ENCODE measurements around the gene RPL21.
"Not testable (repeated sequence)": the region's sequence is repeated elsewhere in the genome, so short reads cannot be mapped to it uniquely, and the experiment has no call there.

The RPL21 gene

GRCh38 chr13:27289011-27289665, 37.8 kb downstream of the RPL21 start:
- no peak for DNase-seq (ENCODE audit: low spot score)

DNA sequence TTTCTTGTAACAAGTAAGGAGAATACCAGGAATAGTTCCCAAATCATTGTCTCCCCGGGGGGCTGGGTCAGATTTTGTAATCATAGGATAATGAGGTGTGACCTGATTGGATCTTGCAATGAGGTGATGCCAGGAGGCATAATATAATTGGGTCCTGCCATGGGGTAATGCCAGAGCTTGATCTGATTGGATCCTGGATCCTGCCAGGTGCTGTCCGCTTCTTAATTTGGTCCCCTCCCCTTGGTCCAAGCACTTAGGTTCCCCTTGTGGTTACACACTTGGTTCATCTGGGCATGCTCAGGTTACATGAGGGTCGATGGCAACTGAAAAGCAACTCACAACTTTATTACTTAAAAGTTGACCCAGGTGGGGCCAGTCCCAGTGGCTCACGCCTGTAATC, 39.4 kb downstream of the RPL21 start:
- no peak for DNase-seq (ENCODE audit: low spot score)

DNA sequence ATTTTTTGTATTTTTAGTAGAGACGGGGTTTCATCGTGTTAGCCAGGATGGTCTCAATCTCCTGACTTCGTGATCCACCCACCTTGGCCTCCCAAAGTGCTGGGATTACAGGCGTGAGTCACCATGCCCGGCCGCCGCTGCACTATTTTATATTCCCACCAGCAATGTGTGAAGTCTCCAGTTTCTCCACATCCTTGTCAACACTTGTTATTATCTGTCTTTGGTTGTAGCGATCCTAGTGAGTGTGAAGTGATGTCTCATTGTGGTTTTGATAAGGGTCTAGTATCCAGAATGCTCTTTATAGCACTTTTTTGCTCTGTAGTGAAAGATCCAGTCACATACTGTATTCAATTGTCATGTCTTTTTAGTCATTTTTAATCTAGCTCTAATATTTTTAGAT, 40.6 kb downstream of the RPL21 start:
- not testable (repeated sequence) for DNase-seq (ENCODE audit: low spot score)

- no peak for DNase-seq (ENCODE audit: low spot score)
Measured at GRCh38 chr13:27293076-27293691, 41.8 kb downstream of the RPL21 start.

DNA sequence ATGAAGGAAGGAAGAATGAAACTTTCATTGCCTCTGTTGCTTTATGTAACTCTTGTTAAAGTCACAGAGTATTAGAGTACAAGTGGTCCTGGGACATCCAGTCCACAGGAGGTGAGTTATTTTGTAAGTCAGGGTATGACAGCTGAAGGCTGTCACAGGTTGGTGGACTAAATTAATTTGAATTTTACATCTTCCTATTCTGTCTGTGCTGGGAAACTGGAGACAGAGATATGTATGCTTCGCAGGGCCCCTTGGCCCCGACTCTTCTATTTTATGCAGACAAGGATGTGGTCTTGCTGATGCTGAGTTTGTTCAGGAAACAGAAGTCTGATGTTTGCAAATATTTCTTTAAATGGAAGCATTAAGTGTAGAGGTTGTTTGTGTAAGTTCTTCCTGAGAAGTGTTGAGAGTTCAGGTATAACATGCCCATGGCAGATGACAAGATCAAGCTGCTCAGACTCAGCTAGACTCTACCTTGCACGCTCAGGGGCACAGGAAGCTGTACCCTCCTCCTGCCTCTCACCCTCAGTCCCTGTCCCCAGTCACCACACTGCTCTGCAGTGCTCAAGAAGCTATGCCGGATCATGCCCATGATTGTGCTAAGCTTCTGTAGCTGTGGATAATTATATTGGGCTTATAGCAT, 42.6 kb downstream of the RPL21 start:
- DNase-seq (ENCODE audit: low spot score), result no peak

DNA sequence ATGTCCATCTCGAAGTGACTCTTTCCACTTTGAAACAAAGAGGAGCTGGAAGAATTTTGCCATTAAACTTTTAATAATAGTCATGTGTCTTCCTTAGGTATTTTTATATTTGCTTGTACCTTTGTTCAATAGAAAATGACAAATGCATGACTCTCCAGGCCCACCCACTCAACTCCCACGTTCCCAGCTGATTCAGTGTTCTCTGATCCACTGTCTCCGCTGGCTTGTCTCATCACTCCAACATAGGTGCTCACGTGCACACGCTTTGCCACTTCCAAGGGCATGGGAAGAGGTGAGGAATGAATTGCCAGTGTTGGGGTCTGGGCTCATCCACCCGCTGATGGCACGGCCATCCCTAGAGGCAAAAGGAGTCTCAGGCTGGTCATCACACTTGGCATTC, 43.7 kb downstream of the RPL21 start:
- DNase-seq (ENCODE audit: low spot score), result no peak

GRCh38 chr13:27295660-27296059, 44.3 kb downstream of the RPL21 start:
- DNase-seq (ENCODE audit: low spot score), result no peak

- no peak for DNase-seq (ENCODE audit: low spot score)
Measured at GRCh38 chr13:27296496-27296895, 45.1 kb downstream of the RPL21 start.

GRCh38 chr13:27298849-27299248, 47.5 kb downstream of the RPL21 start:
- no peak for DNase-seq (ENCODE audit: low spot score)

DNA sequence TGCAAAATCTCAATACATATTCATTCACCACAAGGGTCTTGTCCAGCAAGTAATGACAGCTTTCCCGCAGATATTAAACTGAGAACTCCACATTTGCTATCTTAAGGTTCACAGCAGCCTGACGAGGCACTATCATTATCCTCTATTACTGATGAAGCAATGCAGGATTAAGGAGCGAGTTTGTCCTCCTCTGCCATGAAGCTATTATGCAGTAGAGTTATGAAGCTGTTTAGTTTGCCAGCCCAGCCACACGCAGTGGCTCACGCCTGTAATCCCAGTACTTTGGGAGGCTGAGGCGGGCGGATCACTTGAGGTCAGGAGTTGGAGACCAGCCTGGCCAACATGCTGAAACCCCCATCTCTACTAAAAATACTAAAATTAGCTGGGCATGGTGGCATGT, 49.0 kb downstream of the RPL21 start:
- DNase-seq (ENCODE audit: low spot score), result not testable (repeated sequence)

- DNase-seq (ENCODE audit: low spot score), result no peak
Measured at GRCh38 chr13:27300941-27301586, 49.7 kb downstream of the RPL21 start.

GRCh38 chr13:27302643-27303262, 51.4 kb downstream of the RPL21 start:
- DNase-seq (ENCODE audit: low spot score), result no peak

DNA sequence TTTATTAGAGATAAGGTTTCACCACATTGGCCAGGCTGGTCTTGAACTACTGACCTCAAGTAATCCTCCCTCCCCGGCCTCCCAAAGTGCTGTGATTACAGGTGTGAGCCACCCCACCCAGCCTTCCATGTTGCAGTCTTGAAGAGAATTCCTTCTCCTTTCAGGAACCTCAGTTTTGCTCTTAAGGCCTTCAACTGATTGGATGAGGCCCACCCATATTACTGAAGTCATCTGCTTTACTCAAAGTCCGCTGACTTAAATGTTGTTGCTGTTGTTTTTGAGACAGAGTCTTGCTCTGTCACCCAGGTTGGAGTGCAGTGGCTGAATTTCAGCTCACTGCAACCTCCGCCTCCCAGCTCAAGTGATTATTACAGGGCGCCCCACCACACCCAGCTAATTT, 52.7 kb downstream of the RPL21 start:
- DNase-seq (ENCODE audit: low spot score), result no peak

- no peak for DNase-seq (ENCODE audit: low spot score)
Measured at GRCh38 chr13:27304611-27305010, 53.3 kb downstream of the RPL21 start.
